Smooth muscle cell (in vitro differentiated cells): ENCODE results near the gene PPP1R7. TPM values are rescaled to one million over a fixed set of nuclear protein-coding genes. Genes with fewer than 3 reads are reported as not detected.
"Not testable (repeated sequence)": the region's sequence is repeated elsewhere in the genome, so short reads cannot be mapped to it uniquely, and the experiment has no call there.

ENCODE experiments used
- DNase-seq: peaks from one replicate; lab custom pipeline; 2025; ENCODE audit not compliant: unreplicated experiment; lab: John Stamatoyannopoulos, UW
- H2AFZ ChIP-seq: fragments of 200-600 bp; sonication (generic); 2 replicates; pipeline ENCODE4 v1.6.0; 2016; ENCODE audit warnings: antibody characterized with exemption, low read depth, mild to moderate bottlenecking
- H3F3A ChIP-seq: fragments of 200-600 bp; sonication (generic); 2 replicates; pipeline ENCODE4 v1.6.0; 2017; ENCODE audit warnings: antibody characterized with exemption, low read depth
- H3K27ac ChIP-seq: fragments of 200-600 bp; sonication (generic); 2 replicates; pipeline ENCODE4 v1.5.1; 2016; ENCODE audit warnings: low read depth, mild to moderate bottlenecking
- H3K27me3 ChIP-seq: fragments of 200-600 bp; sonication (generic); 2 replicates; pipeline ENCODE4 v1.6.1; 2016; ENCODE audit warnings: low read depth, mild to moderate bottlenecking
- H3K36me3 ChIP-seq: fragments of 200-600 bp; sonication (generic); 2 replicates; pipeline ENCODE4 v1.5.1; 2016; ENCODE audit warnings: low read depth
- H3K4me1 ChIP-seq: fragments of 200-600 bp; sonication (generic); 2 replicates; pipeline ENCODE4 v1.5.1; 2016; ENCODE audit warnings: low read depth
- H3K4me2 ChIP-seq: fragments of 200-600 bp; sonication (generic); 2 replicates; pipeline ENCODE4 v1.6.0; 2016; ENCODE audit warnings: mild to moderate bottlenecking
- H3K4me3 ChIP-seq: fragments of 200-600 bp; sonication (generic); 2 replicates; pipeline ENCODE4 v1.5.1; 2016; ENCODE audit warnings: mild to moderate bottlenecking
- H3K79me2 ChIP-seq: fragments of 200-600 bp; sonication (generic); 2 replicates; pipeline ENCODE4 v1.6.0; 2016; ENCODE audit warnings: low read depth, mild to moderate bottlenecking
- H3K9ac ChIP-seq: fragments of 200-600 bp; sonication (generic); 2 replicates; pipeline ENCODE4 v1.6.0; 2016; ENCODE audit warnings: low read depth
- H3K9me3 ChIP-seq: fragments of 200-600 bp; sonication (generic); replicated peaks from 2 replicates; pipeline ENCODE4 v1.5.1; 2016; ENCODE audit warnings: low read depth
- H4K20me1 ChIP-seq: fragments of 200-600 bp; sonication (generic); 2 replicates; pipeline ENCODE4 v1.6.0; 2016; ENCODE audit warnings: low read depth
- CTCF ChIP-seq: fragments of 200-600 bp; sonication (generic); IDR thresholded peaks from 2 replicates; pipeline ENCODE4 v1.5.1; 2017; ENCODE audit warnings: borderline replicate concordance, mild to moderate bottlenecking, antibody characterized with exemption; ENCODE audit not compliant: insufficient read depth, poor library complexity, severe bottlenecking
- WGBS: methylation state at CpG from one replicate; pipeline ENCODE4 v1.1.7; 2016; ENCODE audit warnings: low lambda C conversion rate; 5-methylcytosine and 5-hydroxymethylcytosine counted together
- polyA plus RNA-seq: library from polyadenylated mRNA; unstranded; fragments of >200 nt; fragmentation: Nextera tagmentation; extraction: Ambion mirVana; gene quantifications from 2 replicates; pipeline ENCODE4 v1.2.1, GENCODE V29; 2016
- total RNA-seq: library from RNA; depleted of rRNA; stranded (reverse); fragments of >200 nt; gene quantifications from 2 replicates; pipeline ENCODE4 v1.2.3, GENCODE V29; 2014

Gene PPP1R7
- total RNA-seq (44.3 and 54.3 TPM in 2 replicates), polyA plus RNA-seq (74.9 and 86.8 TPM in 2 replicates)

- peak; percentile 10 for TF ChIP-seq CTCF
- 2% methylated on average over 69 of the region's 73 CpGs for WGBS
- Histone ChIP-seq H4K20me1 (peaks cover 11% of the 10 kb centered on the region), H3K27me3 (no peaks in the 10 kb centered on the region), H3K36me3 (peaks cover 3% of the 10 kb centered on the region), H3K9ac (peak within 1 kb of the TSS; percentile 81), H3K27ac (peak within 1 kb of the TSS; percentile 17), H3K4me3 (peak within 1 kb of the TSS; percentile 89), H3K4me1 (peaks cover 6% of the 10 kb centered on the region), H3K4me2 (peak within 1 kb of the TSS; percentile 91), H3K9me3 (no peaks in the 10 kb centered on the region), H3K79me2 (peaks cover 13% of the 10 kb centered on the region), H2AFZ (peak within 1 kb of the TSS; percentile 81), H3F3A (no peaks in the 10 kb centered on the region)
- DNase-seq: peak; percentile 81
Observed at GRCh38 chr2:241149925-241150659, at the start of gene PPP1R7. Gene PPP1R7, plus strand, starts transcription at chr2:241150467. Its CDS starts 29 bp downstream, at chr2:241150496.

- TF ChIP-seq CTCF: no peak
- Histone ChIP-seq H3K27me3 (no peaks in the 10 kb centered on the region), H3K4me2 (peak within 1 kb of the TSS; percentile 87), H3K79me2 (peaks cover 28% of the 10 kb centered on the region), H3K27ac (peak within 1 kb of the TSS; percentile 53), H2AFZ (peak within 1 kb of the TSS; percentile 97), H3K4me3 (peak within 1 kb of the TSS; percentile 79), H3K4me1 (peaks cover 6% of the 10 kb centered on the region), H4K20me1 (peaks cover 9% of the 10 kb centered on the region), H3K36me3 (peaks cover 1% of the 10 kb centered on the region), H3K9me3 (no peaks in the 10 kb centered on the region), H3K9ac (peak within 1 kb of the TSS; percentile 83), H3F3A (no peaks in the 10 kb centered on the region)
- under 1% methylated on average over 56 of the region's 56 CpGs for WGBS
- peak; percentile 42 for DNase-seq
Observed at GRCh38 chr2:241102239-241102803, 47.9 kb upstream of the PPP1R7 start, which contains the start of gene MTERF4. Gene MTERF4, minus strand, starts transcription at chr2:241102287. Its CDS starts 14 bp downstream, at chr2:241102273.

GRCh38 chr2:241103176-241103595, 47.1 kb upstream of the PPP1R7 start:
- H3K4me1 ChIP-seq: peaks cover 6% of the 10 kb centered on the region
- no peak for TF ChIP-seq CTCF
- peak overlapping the region; percentile 83 for H3K9ac ChIP-seq
- peak overlapping the region; percentile 87 for H3K4me2 ChIP-seq
- no peaks in the 10 kb centered on the region for H3K36me3 ChIP-seq
- WGBS: 64% methylated on average over 5 of the region's 5 CpGs
- peak overlapping the region; percentile 53 for H3K27ac ChIP-seq
- H2AFZ ChIP-seq: peak overlapping the region; percentile 97
- H3K79me2 ChIP-seq: peaks cover 28% of the 10 kb centered on the region
- no peaks in the 10 kb centered on the region for H3F3A ChIP-seq
- H4K20me1 ChIP-seq: peaks cover 6% of the 10 kb centered on the region
- H3K4me3 ChIP-seq: peak overlapping the region; percentile 79
- no peak for DNase-seq
- no peaks in the 10 kb centered on the region for H3K27me3 ChIP-seq
- H3K9me3 ChIP-seq: no peaks in the 10 kb centered on the region

- not testable (repeated sequence) for H3K4me1 ChIP-seq, H3K9ac ChIP-seq, H3F3A ChIP-seq, H3K9me3 ChIP-seq, H3K4me2 ChIP-seq, DNase-seq, H3K36me3 ChIP-seq, H2AFZ ChIP-seq, H4K20me1 ChIP-seq, H3K27me3 ChIP-seq, H3K4me3 ChIP-seq, H3K27ac ChIP-seq
- WGBS: 97% methylated on average over 10 of the region's 10 CpGs
- H3K79me2 ChIP-seq: peaks cover 28% of the 10 kb centered on the region
Observed at GRCh38 chr2:241104611-241105010, 45.7 kb upstream of the PPP1R7 start.
